ENCODE measurements around the gene EFHD2.
"Not testable (repeated sequence)": the region's sequence is repeated elsewhere in the genome, so short reads cannot be mapped to it uniquely, and the experiment has no call there.

Gene EFHD2

GRCh38 chr1:15413563-15414444, 4.1 kb downstream of the EFHD2 start:
- no peak for DNase-seq

GRCh38 chr1:15414445-15414983, 4.8 kb downstream of the EFHD2 start:
- DNase-seq, result no peak

DNA sequence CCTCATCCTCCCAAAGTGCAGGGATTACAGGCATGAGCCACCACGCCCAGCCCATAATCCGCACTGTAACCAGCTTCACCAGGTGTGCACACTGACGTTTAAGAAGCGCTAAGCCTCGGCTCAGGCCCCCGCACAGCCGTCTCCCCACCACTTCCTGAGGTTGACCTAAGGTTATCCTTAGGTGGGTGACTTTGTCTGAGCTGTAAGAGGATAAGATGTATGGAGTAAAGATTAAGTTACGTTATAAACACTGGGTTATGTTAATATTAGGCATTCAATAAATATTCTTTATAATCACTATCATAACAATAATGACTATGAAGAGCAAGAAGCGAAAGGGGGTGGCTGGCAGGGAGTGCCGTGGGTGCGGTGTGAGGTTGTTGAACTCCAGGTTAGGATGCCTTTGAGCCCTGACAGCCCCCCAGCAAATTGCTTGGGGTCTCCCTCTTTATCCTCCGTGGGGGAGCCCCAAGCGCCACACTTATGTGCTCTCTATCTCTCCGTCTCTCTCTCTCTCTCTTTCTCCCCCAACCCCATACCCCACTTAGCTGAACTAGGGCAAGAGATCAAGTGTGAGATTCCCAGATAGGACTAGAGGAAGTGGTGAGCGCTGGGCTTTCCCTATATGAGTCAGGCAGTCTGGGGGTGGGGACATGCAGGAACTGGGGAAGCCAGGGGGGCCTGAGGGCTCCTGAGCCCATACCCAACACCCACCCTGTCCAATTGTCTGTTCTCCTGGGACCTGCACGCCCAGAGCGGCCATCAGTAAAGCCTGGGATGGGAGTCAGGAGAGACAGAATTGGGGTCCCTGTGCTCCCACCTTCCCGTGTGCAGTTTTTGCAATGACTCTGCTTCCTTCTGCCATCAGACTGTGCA, 7.6 kb downstream of the EFHD2 start:
- peak; percentile 71 for DNase-seq

GRCh38 chr1:15418806-15419515, 9.3 kb downstream of the EFHD2 start:
- DNase-seq, result no peak

GRCh38 chr1:15420853-15421465, 11.3 kb downstream of the EFHD2 start:
- DNase-seq, result no peak

GRCh38 chr1:15422871-15423270, 13.2 kb downstream of the EFHD2 start:
- DNase-seq, result no peak

DNA sequence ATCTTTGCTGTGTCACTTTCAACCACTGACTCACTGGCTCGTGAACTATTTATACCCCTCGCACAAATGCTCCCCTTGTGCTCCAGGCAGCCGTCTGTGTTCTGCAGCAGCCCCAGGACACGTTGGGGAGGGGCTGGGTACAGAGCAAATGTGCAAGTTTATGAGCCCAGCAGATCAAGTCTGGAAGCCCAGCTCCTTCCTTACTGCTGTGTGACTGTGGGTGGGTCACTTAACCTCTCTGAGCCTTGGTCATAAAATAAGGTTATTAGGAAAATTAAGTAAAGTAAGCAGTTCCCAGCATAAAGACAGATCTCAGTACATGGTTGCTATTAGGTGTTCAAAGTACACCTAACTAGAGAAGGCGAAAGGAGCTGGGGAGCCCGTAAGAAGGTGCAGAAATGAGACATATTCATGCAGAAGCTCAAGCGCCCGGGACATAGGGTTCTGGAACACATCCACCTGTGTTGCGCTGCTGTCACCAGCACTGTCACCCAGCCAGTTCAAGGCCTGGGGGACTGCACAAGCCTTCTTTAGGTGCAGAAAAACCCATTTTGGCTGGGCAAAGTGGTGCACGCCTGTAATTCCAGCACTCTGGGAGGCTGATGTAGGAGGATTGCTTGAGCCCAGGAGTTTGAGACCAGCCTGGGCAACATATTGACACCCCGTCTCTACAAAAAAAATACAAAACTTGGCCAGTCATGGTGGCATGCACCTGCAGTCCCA, 13.8 kb downstream of the EFHD2 start:
- no peak for DNase-seq

DNA sequence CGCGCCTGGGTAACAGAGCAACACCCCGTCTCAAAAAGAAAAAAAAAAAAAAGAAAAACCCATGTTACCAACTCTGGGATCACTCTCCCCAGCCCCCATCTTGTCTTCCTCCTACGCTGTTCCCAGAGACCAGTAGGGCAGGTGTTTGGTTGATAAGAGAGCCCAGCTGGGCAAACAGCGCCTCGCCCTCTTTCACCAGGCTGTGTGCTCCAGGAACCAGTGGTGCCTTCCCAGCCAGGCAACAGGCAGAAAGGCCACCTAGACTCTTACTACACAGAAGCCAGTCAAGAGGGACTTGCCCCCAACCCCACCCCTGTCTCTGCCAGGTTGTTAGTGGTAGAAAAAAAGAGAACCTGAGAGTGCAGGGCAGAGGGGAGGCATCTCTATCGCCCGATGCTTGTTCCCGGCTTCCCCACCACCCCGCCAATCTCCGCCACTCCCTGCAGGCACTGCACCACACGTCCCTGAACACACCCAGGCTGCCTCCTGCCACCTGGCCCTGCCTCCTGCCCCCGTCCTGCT, 14.5 kb downstream of the EFHD2 start:
- DNase-seq, result no peak

DNA sequence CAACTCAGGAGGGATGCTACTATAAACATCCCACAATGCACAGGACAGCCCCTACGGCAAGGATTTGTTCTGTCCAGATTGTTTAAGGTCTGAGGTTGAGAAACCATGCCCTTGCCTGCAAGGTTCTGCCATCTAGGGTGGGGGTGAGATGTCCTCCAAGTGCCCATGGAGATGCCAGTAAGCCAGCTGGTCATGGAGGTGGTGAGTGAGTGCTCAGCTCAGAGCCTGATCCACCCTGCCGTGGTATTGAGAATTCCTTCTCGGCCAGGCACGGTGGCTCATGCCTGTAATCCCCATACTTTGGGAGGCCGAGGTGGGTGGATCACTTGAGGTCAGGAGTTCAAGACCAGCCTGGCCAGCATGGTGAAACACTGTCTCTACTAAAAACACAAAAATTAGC, 15.3 kb downstream of the EFHD2 start:
- DNase-seq, result no peak

DNA sequence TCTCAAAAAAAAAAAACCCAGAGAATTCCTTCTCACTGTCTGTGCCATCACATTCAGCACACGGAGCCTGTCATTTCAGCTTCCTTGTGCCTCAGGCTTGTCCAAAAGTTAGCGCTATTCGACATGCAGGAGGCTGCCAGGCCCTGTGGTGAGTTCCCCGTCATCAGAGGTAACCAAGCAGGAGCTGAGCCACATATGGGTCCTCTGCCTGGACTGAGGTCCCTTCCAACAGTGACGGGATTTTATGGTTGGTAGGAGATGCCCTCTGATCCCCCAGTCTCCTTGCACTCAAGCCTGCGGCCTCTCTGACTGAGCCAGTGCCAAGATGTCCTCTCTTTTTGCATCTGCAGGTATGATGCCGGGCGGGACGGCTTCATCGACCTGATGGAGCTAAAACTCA, 15.8 kb downstream of the EFHD2 start:
- DNase-seq, result no peak

- DNase-seq, result no peak
Observed at GRCh38 chr1:15425958-15426357, 16.3 kb downstream of the EFHD2 start.

GRCh38 chr1:15426492-15427279, 17.0 kb downstream of the EFHD2 start:
- DNase-seq, result no peak

DNA sequence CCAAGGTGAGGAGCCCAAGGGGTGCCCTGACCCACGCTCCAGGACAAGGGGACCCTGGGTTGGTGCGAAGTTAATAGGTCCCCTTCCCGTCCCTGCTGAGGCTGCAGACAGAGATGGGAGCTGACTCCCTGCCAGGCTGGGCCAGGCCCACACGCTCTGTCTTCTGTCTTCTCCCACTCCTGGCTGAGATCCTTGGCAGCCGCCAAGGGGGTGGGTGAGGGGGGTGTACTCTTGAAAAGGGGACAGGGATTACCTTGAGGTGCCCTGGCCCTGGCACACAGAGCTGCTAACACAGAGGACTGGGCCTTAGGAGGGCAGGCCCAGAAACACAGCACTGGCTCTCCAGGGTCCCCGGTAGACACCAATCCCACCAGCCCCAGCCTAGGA, 17.6 kb downstream of the EFHD2 start:
- no peak for DNase-seq

DNA sequence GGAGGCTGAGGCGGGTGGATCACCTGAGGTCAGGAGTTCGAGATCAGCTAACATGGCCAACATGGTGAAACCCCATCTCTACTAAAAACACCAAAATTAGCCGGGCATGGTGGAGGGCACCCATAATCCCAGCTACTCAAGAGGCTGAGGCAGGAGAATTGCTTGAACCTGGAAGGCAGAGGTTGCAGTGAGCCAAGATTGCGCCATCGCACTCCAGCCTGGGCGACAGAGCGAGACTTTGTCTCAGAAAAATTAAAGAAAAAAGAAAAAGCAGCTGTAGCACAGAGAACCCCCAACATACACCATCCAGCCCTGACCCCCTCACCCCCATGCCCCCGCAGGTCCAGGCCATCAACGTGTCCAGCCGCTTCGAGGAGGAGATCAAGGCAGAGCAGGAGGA, 18.6 kb downstream of the EFHD2 start:
- DNase-seq, result not testable (repeated sequence)

- DNase-seq, result no peak
Observed at GRCh38 chr1:15428815-15429435, 19.2 kb downstream of the EFHD2 start.

- DNase-seq, result no peak
Observed at GRCh38 chr1:15429701-15430149, 20.0 kb downstream of the EFHD2 start.

DNA sequence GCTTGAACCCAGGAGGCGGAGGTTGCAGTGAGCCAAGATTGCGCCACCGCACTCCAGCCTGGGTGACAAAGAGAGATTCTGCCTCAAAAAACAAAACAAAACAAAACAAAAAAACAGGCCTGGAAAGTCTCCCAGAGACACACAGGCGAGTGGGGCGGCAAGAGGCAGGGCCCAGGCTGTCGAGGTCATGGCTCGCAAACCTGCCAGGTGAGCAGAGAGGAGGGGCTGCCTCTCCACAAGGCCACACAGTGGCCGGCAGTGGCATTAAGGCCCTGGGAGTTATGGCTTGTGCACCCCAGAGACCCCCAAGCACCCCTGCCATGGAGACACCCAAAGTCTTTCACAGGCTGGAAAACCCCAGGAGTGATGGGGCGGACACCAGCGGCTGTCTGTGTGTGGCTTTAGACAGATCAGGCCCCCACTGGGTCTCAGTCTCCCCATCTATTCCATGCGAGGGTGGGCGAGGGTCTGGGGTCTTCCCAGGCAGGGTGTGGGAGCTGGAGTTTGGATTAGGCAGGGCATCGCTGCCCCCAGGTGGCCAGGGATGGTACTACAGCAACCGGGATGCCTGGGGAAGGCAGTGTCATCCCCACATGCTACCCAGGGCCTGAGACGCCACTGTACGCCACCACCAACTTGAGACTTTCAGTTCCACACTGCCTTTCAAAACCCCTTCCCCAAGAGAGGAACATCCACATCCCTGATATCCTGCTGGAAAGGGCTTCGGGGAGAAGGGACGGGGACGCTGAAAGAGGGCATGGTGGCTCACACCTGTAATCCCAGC, 21.3 kb downstream of the EFHD2 start:
- peak; percentile 81 for DNase-seq

- no peak for DNase-seq
Observed at GRCh38 chr1:15431571-15431948, 21.9 kb downstream of the EFHD2 start.

DNA sequence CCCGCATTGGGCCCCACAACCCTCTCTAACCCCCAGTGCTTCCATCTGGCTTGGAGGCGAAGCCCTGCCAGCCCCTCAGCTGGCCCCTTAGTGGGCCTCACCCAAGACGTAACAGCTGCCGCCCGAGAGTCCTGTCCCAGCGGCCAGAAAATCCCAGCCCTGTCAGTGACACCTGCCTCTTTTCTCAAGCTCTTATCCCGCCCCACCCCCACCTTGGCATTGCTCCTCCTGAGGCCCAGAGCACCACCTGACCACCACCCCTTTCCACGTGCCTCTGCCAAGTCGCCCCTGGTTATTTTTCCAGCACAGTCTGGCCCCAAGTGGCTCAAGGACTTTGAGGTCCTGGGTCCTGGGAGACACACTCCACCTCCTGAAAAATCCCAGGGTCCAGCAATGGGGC, 22.6 kb downstream of the EFHD2 start:
- DNase-seq, result no peak
